HG02571 (cell line): ENCODE data around the gene PDLIM4.

Experiments
- ATAC-seq: cut with Tn5 transposase; IDR thresholded peaks from one replicate; pipeline ENCODE4 v1.9.1; 2021; ENCODE audit warnings: mild to moderate bottlenecking, moderate library complexity; ENCODE audit not compliant: unreplicated experiment

PDLIM4 gene

GRCh38 chr5:132301344-132302271 is 44.1 kb downstream of the PDLIM4 start:
- no peak for ATAC-seq

GRCh38 chr5:132302413-132302812 is 44.9 kb downstream of the PDLIM4 start:
- ATAC-seq = no peak

- no peak for ATAC-seq
Measured at GRCh38 chr5:132303589-132303988, 46.1 kb downstream of the PDLIM4 start.

DNA sequence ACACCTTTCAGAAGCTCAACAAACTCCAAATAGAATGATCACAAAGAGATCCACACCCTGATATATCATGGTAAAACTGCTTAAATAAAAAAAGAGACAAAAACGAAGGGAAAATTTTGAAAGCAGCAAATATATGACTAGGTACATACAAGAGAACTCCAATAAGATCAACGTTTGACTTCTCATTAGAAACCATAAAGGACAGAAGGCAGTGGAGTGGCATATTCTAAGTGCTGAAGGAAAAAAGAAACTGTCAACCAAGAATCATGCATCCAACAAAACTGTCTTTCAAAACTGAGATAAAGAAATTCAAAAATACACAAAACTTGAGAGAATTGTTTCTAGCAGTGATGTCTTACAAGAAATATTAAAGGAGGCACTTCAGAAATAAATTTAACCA is 47.9 kb downstream of the PDLIM4 start:
- ATAC-seq = no peak

- no peak for ATAC-seq
Measured at GRCh38 chr5:132308701-132309100, 51.2 kb downstream of the PDLIM4 start.

DNA sequence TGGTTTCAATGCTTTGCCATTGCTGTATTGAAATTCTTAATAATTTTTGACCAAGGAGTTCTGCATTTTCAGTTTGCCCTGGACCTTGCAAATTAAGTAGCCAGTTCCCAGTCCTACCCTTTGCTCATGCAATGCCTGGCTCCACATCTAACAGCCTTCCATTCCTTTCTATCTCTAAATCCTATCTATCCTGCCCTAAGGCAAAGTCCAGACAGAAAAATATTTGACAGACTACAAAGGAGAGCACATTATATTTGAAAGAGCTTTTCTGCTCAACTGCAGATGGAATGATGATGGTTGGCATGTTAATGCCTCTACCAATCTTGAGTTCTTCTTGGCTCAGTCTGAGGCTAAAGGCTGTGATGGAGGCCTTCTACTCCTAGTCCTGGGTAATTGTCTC is 52.2 kb downstream of the PDLIM4 start:
- no peak for ATAC-seq

DNA sequence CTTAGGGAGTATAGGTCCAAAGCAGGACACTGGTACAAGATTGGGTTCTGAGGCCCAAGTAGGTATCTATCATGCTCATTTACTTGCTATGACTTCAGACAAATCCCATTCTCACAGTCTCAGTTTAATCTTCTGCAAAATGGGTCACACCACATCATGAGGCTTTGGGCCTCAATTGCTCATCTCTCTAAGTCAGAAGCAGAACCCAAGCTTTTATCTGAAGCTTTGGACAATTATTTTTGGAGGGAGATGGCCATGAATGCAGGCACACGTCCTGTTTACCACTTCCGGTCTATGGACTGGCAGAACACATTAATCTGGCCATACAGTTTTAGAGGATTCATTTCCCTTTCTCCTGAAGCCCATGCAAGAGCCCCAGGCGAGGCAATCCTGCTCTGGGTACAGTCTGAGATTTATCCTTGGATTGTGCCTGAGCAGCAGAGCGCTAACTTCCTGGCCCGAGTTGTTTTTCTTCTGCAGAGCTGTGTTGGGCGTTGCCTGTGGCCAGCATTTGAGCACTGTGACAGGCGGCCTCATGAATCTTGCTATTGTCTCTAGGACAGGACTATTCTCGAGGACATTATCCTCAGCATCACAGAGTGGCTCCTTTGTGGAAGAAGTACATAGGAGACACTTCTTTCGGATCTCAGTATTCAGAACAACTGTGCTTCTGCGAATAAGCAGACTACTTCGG is 52.8 kb downstream of the PDLIM4 start:
- no peak for ATAC-seq

GRCh38 chr5:132313366-132313765 is 55.9 kb downstream of the PDLIM4 start:
- ATAC-seq = no peak

GRCh38 chr5:132313961-132314432 is 56.5 kb downstream of the PDLIM4 start:
- no peak for ATAC-seq

DNA sequence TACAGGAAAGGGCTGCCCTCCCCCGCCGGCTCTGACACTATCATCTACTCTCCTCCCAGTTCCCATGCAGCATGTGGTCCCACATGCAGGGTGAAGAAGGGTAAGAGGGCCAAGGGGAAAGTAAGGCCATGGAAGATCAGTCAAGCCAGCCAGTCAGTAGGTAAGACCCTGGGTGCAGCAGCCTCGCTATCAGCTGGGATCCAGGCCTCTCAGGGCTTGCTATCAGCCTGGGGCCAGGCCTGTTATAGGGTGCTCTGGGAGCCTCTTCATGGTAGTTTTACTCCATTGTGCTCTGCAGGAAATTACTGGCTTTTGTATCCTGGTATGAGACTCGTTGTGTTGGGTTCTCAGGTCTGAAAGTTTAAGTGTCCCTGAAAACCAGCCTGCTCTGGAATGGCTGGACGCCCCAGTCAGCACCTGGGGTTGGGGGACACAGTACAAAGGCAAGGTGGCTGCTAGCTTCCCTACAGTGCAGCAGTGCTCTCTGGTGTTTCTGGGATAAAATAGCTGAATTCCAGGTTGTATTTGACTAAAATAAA is 58.1 kb downstream of the PDLIM4 start:
- ATAC-seq = no peak

- no peak for ATAC-seq
Measured at GRCh38 chr5:132319975-132320374, 62.5 kb downstream of the PDLIM4 start.

- ATAC-seq = no peak
Measured at GRCh38 chr5:132321109-132321721, 63.7 kb downstream of the PDLIM4 start.

DNA sequence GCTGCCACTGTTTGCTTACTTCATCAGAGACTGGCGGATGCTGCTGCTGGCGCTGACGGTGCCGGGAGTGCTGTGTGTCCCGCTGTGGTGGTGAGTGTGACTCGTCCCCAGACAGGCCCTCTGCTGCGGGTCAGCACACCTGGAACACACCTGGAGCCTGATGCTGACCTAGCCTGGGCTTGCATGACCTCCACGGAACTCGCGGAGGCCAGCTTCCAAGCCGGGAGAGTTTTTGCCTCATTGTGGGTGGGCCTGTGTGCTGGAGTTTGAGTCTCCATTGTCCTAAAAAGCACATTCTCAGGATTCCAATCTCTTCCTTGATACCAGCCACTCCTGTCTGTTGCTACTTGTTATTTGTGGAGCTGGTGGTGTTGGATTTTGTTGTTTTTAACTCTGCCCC is 64.8 kb downstream of the PDLIM4 start:
- ATAC-seq = no peak
